Neural progenitor cell (in vitro differentiated cells): ENCODE results near the gene TBL1X. TPM values are rescaled to one million over a fixed set of nuclear protein-coding genes. Genes with fewer than 3 reads are reported as not detected.

ENCODE experiments used
- DNase-seq: peaks from one replicate; pipeline ENCODE4 v3.0.0-alpha.2; 2016; ENCODE audit warnings: low spot score
- H2AFZ ChIP-seq: fragments of 200-600 bp; sonication (generic); replicated peaks from 2 replicates; pipeline ENCODE4 v1.6.1; 2016; ENCODE audit warnings: antibody characterized with exemption
- H3F3A ChIP-seq: fragments of 200-600 bp; sonication (generic); 2 replicates; pipeline ENCODE4 v1.6.1; 2016; ENCODE audit warnings: antibody characterized with exemption, low read depth
- H3K27ac ChIP-seq: fragments of 200-600 bp; sonication (generic); 2 replicates; pipeline ENCODE4 v1.5.1; 2016; ENCODE audit warnings: mild to moderate bottlenecking
- H3K27me3 ChIP-seq: fragments of 200-600 bp; sonication (generic); 2 replicates; pipeline ENCODE4 v1.6.1; 2016; ENCODE audit warnings: mild to moderate bottlenecking, moderate library complexity
- H3K36me3 ChIP-seq: fragments of 200-600 bp; sonication (generic); 2 replicates; pipeline ENCODE4 v1.5.1; 2016
- H3K4me1 ChIP-seq: fragments of 200-600 bp; sonication (generic); 2 replicates; pipeline ENCODE4 v1.6.1; 2016; ENCODE audit warnings: mixed run types
- H3K4me2 ChIP-seq: fragments of 200-600 bp; sonication (generic); 2 replicates; pipeline ENCODE4 v1.6.1; 2016
- H3K4me3 ChIP-seq: fragments of 200-600 bp; sonication (generic); 2 replicates; pipeline ENCODE4 v1.5.1; 2016
- H3K79me2 ChIP-seq: fragments of 200-600 bp; sonication (generic); 2 replicates; pipeline ENCODE4 v1.6.1; 2016; ENCODE audit warnings: low read depth
- H3K9ac ChIP-seq: fragments of 200-600 bp; sonication (generic); 2 replicates; pipeline ENCODE4 v1.6.1; 2016
- H3K9me3 ChIP-seq: fragments of 200-600 bp; sonication (generic); 2 replicates; pipeline ENCODE4 v1.5.1; 2016; ENCODE audit warnings: low read depth
- H4K20me1 ChIP-seq: fragments of 200-600 bp; sonication (generic); 2 replicates; pipeline ENCODE4 v1.6.1; 2016; ENCODE audit warnings: low read depth
- H3K27ac Mint-ChIP-seq: 3 replicates; pipeline ENCODE4 v1.8.0; 2021; ENCODE audit warnings: mixed read lengths
- H3K27me3 Mint-ChIP-seq: 2 replicates; pipeline ENCODE4 v1.8.0; 2022; ENCODE audit warnings: low read depth, mild to moderate bottlenecking, inconsistent platforms, moderate library complexity, mixed read lengths; ENCODE audit not compliant: insufficient read depth
- H3K36me3 Mint-ChIP-seq: 3 replicates; pipeline ENCODE4 v1.8.0; 2021; ENCODE audit warnings: mixed read lengths
- H3K4me1 Mint-ChIP-seq: 3 replicates; pipeline ENCODE4 v1.8.0; 2021; ENCODE audit warnings: mixed read lengths
- H3K4me3 Mint-ChIP-seq: 3 replicates; pipeline ENCODE4 v1.8.0; 2021; ENCODE audit warnings: mild to moderate bottlenecking, moderate library complexity, mixed read lengths
- H3K9me3 Mint-ChIP-seq: 3 replicates; pipeline ENCODE4 v1.8.0; 2020; ENCODE audit warnings: mixed read lengths
- CTCF ChIP-seq: fragments of 200-600 bp; sonication (generic); IDR thresholded peaks from 2 replicates; pipeline ENCODE4 v1.5.1; 2017; ENCODE audit warnings: antibody characterized with exemption, mild to moderate bottlenecking
- EZH2 ChIP-seq: fragments of 200-600 bp; sonication (generic); IDR thresholded peaks from 2 replicates; pipeline ENCODE4 v1.6.1; 2017; ENCODE audit warnings: antibody characterized with exemption, mild to moderate bottlenecking, moderate library complexity
- EZH2phosphoT487 ChIP-seq: fragments of 200-600 bp; sonication (generic); IDR thresholded peaks from 2 replicates; pipeline ENCODE4 v1.6.1; 2017; ENCODE audit warnings: antibody characterized with exemption
- total RNA-seq: library from RNA; depleted of rRNA; stranded (reverse); fragments of >200 nt; gene quantifications from 2 replicates; pipeline ENCODE4 v1.2.3, GENCODE V29; 2015; ENCODE audit warnings: low replicate concordance

TBL1X gene
- total RNA-seq, 1 donor from 2014 or later = 35.7 TPM

GRCh38 chrX:9560219-9560618 lies 95.4 kb downstream of the TBL1X start:
- no peak overlapping the region for H3K27ac ChIP-seq
- H3K4me2 ChIP-seq = no peak overlapping the region
- TF ChIP-seq EZH2 = no peak
- TF ChIP-seq EZH2phosphoT487 = no peak
- TF ChIP-seq CTCF = no peak
- no peak overlapping the region for H2AFZ ChIP-seq
- H3K27me3 Mint-ChIP-seq = peaks cover 6% of the 10 kb centered on the region
- no peak overlapping the region for H3K4me3 Mint-ChIP-seq
- H3K9me3 ChIP-seq = no peaks in the 10 kb centered on the region
- peaks cover 49% of the 10 kb centered on the region for H3K79me2 ChIP-seq
- H3K9ac ChIP-seq = no peak overlapping the region
- no peak for DNase-seq
- H3K36me3 Mint-ChIP-seq = peaks cover 20% of the 10 kb centered on the region
- no peaks in the 10 kb centered on the region for H3K36me3 ChIP-seq
- no peaks in the 10 kb centered on the region for H3K4me1 Mint-ChIP-seq
- peaks cover 15% of the 10 kb centered on the region for H3K9me3 Mint-ChIP-seq
- H3K27me3 ChIP-seq = no peaks in the 10 kb centered on the region
- no peaks in the 10 kb centered on the region for H3K4me1 ChIP-seq
- no peak overlapping the region for H3K4me3 ChIP-seq
- no peak overlapping the region for H3K27ac Mint-ChIP-seq
- H4K20me1 ChIP-seq = peaks cover 11% of the 10 kb centered on the region
- H3F3A ChIP-seq = no peaks in the 10 kb centered on the region

GRCh38 chrX:9561199-9561598 lies 96.3 kb downstream of the TBL1X start:
- H3K27ac Mint-ChIP-seq = no peak overlapping the region
- H3K9me3 Mint-ChIP-seq = peaks cover 8% of the 10 kb centered on the region

GRCh38 chrX:9562851-9563250 lies 98.0 kb downstream of the TBL1X start:
- H3K9me3 Mint-ChIP-seq = peaks cover 6% of the 10 kb centered on the region
- Histone ChIP-seq H3K4me3 (no peak overlapping the region), H3F3A (no peaks in the 10 kb centered on the region), H3K36me3 (no peaks in the 10 kb centered on the region), H3K4me2 (no peak overlapping the region), H4K20me1 (peaks cover 11% of the 10 kb centered on the region), H3K9ac (no peak overlapping the region), H3K79me2 (peaks cover 40% of the 10 kb centered on the region), H2AFZ (no peak overlapping the region), H3K27me3 (no peaks in the 10 kb centered on the region), H3K9me3 (no peaks in the 10 kb centered on the region), H3K27ac (no peak overlapping the region), H3K4me1 (no peaks in the 10 kb centered on the region)
- H3K27ac Mint-ChIP-seq = no peak overlapping the region
- DNase-seq = no peak
- peaks cover 6% of the 10 kb centered on the region for H3K27me3 Mint-ChIP-seq
- H3K4me3 Mint-ChIP-seq = no peak overlapping the region
- H3K4me1 Mint-ChIP-seq = no peaks in the 10 kb centered on the region
- peaks cover 14% of the 10 kb centered on the region for H3K36me3 Mint-ChIP-seq
- TF ChIP-seq EZH2phosphoT487 = no peak
- no peak for TF ChIP-seq CTCF
- no peak for TF ChIP-seq EZH2

More at GRCh38 chrX:9561199-9561598, 96.3 kb downstream of the TBL1X start:
- H3K4me3 Mint-ChIP-seq = no peak overlapping the region
- Histone ChIP-seq H3K4me1 (no peaks in the 10 kb centered on the region), H3K79me2 (peaks cover 43% of the 10 kb centered on the region), H3K27ac (no peak overlapping the region), H3K9me3 (no peaks in the 10 kb centered on the region), H3K4me2 (no peak overlapping the region), H3K36me3 (no peaks in the 10 kb centered on the region), H3F3A (no peaks in the 10 kb centered on the region), H2AFZ (no peak overlapping the region), H3K4me3 (no peak overlapping the region), H3K27me3 (no peaks in the 10 kb centered on the region), H3K9ac (no peak overlapping the region), H4K20me1 (peaks cover 11% of the 10 kb centered on the region)
- no peak for TF ChIP-seq CTCF
- no peak for TF ChIP-seq EZH2phosphoT487
- no peak for TF ChIP-seq EZH2
- H3K27me3 Mint-ChIP-seq = peaks cover 6% of the 10 kb centered on the region
- no peak for DNase-seq
- peaks cover 20% of the 10 kb centered on the region for H3K36me3 Mint-ChIP-seq
- no peaks in the 10 kb centered on the region for H3K4me1 Mint-ChIP-seq
